ENCODE data around the gene TDRD10.
"Not testable (repeated sequence)": the region's sequence is repeated elsewhere in the genome, so short reads cannot be mapped to it uniquely, and the experiment has no call there.

Gene TDRD10

GRCh38 chr1:154517661-154518060 lies 15.6 kb downstream of the TDRD10 start:
- no peak for DNase-seq

DNA sequence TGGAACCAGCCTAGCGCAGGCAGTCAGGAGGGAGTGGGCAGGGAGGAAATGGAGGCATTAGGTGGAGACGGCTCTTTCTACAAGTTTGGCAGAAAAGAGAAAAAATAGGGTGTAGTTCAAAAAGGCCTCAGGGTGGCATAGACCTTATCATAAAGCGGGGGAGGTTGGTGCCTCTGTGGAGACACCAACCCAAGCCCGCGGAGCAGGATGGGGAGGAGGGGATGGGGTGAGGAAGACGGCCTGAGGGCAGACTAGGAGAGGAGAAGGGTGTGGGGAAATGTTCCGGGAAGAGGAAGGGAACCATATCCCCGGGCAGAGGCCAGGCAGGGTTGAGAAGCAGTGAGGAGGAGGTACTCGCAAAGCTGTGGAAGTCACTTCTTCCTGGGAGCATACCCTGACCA lies 17.6 kb downstream of the TDRD10 start:
- DNase-seq: no peak

DNA sequence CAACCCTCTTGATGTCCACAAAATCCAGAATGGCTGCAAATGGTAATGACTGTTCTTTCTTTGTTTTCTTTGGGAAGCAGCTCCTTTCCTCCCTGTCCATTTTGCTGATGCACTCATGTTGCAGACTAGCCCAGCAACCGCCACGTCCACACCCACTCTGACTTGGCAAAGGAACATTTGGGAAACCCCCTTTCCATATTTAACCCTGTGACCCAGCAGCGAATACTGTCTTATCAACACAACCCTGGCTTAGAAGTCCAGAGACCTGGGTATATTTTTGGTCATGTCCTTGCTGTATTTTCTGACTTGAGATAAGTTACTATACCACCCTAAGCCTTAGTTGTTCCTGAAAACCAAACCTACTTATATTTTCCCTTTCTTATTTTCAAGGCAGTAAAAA lies 18.3 kb downstream of the TDRD10 start:
- DNase-seq: no peak

DNA sequence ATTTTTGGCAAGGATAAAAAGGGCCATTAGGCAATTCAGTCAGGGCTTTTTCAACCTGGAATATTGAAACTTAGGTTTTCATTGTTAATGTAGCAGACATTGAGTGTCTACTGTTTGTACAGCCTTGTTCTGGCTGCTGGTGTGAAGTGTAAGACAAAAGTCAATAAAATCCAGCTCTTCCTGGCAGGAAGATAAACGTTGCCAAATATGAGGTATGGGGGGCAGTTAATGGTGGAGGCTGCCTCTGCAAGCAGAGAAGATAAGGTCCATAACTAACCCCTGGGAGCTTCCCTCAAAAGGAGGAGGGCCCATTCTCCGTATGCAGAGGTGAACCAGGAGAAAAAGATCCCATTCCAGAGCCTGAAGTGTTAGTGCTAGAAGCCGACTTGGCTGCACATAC lies 19.7 kb downstream of the TDRD10 start:
- no peak for DNase-seq

DNA sequence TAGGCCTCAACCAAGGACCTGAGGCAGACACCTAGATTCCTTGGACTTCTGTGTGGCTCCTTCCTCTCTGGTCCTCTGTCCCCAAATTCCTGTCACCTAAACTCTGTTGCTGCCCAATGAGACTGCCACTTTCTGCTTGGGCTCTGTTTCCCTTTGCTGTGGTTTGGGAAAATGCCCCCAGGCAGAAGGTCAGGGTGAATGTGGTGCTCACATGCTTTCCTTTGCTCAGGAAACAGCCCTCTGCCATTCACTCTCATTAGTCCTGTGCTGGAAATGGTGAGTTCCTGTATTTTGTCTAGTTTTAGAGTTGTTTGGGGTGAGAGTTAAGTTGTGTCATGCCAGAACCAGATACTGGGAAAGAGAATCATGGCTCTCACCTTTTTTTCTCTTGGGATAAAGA lies 22.9 kb downstream of the TDRD10 start:
- no peak for DNase-seq

- DNase-seq: no peak
Measured at GRCh38 chr1:154527192-154527591, 25.2 kb downstream of the TDRD10 start.

- DNase-seq: no peak
Measured at GRCh38 chr1:154529308-154529707, 27.3 kb downstream of the TDRD10 start.

DNA sequence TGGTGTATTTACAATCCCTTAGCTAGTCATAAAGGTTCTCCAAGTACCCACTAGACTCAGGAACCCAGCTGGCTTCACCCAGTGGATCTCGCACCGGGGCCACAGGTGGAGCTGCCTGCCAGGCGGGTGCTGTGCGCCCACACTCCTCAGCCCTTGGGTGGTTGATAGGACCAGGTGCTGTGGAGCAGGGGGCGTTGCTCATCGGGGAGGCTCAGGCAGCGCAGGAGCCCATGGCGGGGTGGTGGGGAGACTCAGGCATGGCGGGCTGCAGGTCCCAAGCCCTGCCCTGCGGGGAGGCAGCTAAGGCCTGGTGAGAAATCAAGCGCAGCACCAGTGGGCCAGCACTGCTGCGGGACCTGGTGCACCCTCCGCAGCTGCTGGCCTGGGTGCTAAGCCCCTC lies 29.9 kb downstream of the TDRD10 start:
- DNase-seq: not testable (repeated sequence)

DNA sequence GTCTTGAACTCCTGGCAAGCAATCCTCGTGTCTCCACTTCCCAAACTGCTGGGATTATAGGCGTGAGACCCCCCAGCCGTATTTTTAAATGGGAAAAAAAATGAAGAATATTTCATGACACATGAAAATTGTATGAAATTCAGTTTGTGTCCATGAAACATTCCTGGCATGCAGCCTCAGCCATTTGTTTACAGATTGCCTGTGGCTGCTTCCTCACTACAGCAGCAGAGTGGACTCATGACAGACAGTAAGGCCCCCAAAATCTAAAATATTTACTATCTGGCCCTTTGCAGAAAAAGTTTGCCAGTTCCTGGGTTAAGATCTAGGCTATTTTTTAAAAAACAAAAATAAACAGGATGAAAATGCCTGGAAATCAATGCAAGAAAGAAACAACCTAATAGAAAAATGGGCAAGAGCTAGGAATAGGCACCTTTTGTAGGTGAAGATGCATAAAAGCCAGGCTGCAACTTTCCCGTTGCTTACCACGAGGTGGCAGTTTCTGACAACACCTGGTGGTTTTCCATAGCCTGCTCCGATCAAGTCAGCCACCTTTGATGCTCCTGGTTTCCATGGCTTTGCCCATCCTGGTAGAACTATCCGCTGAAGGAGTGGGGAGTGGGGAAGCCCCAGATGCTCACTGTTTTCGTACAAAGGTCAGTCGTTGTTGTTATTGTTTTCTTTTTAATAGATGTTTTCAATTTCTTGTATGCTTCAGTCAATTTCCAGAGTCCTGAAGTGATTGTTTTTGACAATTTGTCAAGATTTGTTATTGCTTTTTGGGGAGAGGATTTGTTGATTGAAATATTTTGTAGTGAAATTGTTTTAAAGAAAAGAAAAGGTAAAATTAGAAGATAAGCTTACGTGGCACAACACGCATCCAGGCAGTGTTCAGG lies 32.2 kb downstream of the TDRD10 start:
- DNase-seq: no peak

- no peak for DNase-seq
Measured at GRCh38 chr1:154536570-154536969, 34.6 kb downstream of the TDRD10 start.

- DNase-seq: no peak
Measured at GRCh38 chr1:154539486-154540483, 37.8 kb downstream of the TDRD10 start.

GRCh38 chr1:154541231-154541630 lies 39.2 kb downstream of the TDRD10 start:
- no peak for DNase-seq

- peak; percentile 69 for DNase-seq
Measured at GRCh38 chr1:154546264-154547063, 44.4 kb downstream of the TDRD10 start.

GRCh38 chr1:154547105-154547732 lies 45.2 kb downstream of the TDRD10 start:
- no peak for DNase-seq

GRCh38 chr1:154548028-154548427 lies 46.0 kb downstream of the TDRD10 start:
- no peak for DNase-seq

DNA sequence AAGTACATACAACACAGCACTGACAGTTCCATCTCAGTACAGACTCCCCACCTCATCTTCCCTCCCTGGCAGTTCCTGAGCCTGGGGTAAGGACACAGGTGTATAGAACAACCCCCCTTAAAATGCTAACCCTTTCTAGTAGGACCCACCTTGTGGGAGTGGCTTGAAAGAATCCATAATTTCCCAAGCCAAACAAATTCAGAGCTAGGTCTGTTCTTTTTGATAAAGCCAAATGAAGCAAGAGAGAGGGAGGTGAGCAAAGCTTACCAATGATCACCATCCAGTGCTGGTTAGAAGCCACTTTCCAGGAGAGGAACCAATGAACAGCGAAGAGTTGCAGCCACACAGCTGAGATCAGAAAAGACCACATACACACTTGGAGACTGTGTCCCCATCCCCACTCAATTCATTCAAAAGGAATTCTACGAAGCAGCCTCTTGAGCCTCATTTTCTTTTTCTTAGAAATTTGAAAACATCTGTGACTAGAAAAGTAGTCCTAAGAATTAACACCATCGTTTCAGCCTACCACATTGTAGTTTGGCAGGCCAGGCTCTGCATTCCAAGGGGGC lies 47.3 kb downstream of the TDRD10 start:
- no peak for DNase-seq

- no peak for DNase-seq
Measured at GRCh38 chr1:154550070-154550469, 48.1 kb downstream of the TDRD10 start.

GRCh38 chr1:154550657-154551056 lies 48.6 kb downstream of the TDRD10 start:
- no peak for DNase-seq

DNA sequence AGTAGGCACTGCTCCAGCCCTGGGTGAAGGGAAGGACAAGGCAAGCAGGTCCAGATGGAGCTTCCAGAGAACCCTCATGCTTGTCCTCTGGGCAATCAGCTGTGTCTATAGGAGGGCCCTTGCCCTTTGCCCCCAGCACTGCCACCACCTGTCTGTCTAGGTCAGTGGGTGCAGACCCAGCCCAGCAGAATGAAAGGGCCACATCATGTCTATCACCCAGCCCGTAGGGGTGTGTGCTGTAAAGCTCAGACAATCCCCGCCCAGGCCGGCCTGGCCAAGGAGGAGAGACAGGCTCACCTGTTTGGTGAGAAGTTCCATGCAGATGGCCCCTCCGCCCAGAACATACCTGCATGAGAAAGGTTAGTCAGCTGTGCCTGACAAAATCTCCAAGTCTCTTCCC lies 49.5 kb downstream of the TDRD10 start:
- no peak for DNase-seq

DNA sequence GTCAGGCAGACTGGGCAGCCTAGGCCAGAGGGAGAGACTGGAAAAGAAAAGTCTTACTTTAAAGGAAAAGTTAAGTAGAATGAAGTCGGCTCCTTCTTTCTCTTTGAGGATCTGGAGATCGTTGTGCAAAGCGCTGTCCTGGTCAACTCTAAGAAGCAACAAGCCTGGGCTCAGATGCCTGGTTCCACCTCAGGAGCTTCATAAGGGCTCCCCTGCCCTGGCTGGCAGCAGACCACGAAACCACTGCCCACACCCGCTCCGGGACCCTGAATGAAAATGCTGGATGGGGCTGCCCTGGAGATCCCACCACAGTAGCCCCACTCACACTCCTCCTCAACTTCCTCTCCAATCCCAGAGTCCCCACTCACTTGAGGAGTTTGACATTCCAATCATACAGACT lies 50.0 kb downstream of the TDRD10 start:
- no peak for DNase-seq

- no peak for DNase-seq
Measured at GRCh38 chr1:154553056-154554030, 51.3 kb downstream of the TDRD10 start.

Data from activated CD4-positive, alpha-beta T cell treated with anti-CD3 and anti-CD28 coated beads, Interleukin-10, Interleukin-2, amounts not matched to agents 100 ng/mL and 50 ng/mL, durations not matched to agents 16 hours and 8 hours (primary cell).